ENCODE measurements around the gene TMED1.
A peak's percentile ranks its signal among the peaks of the same experiment; 100 is the strongest.
"Not testable (repeated sequence)": the region's sequence is repeated elsewhere in the genome, so short reads cannot be mapped to it uniquely, and the experiment has no call there.

Gene TMED1, protein sequence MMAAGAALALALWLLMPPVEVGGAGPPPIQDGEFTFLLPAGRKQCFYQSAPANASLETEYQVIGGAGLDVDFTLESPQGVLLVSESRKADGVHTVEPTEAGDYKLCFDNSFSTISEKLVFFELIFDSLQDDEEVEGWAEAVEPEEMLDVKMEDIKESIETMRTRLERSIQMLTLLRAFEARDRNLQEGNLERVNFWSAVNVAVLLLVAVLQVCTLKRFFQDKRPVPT

DNA sequence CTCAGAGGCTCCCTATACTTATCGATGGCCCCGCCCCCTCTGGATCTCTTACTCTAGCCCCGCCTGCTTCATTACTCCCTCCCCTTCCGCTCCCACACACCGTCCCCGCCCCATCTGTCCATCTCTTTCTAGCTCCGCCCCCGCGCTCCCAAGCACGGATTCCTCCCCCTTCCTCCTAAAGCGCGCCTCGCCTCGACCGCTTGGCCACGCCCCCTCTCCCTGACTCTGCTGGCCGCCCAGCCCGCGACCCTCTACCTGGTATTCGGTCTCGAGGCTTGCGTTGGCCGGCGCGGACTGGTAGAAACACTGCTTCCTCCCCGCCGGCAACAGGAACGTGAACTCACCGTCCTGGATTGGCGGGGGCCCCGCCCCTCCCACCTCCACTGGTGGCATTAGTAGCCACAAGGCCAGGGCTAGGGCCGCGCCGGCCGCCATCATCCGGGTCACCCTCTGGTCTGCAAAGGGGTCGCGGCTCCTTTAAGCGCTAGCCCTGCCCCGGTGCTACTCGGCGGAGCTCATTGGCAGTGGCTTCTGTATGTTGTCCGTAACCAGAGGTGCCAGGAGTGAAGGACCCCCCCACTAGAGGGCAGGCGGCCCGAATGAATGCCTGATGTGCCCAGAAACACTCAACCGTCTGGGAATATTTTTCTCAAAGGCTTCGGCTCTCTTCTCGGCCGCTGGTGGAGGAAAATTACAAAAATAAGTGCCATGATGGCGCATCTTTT, at the start of gene TMED1:
Gene TMED1, minus strand, starts transcription at position 459 of the 725 bp plus-strand sequence. Its CDS starts 21 bp downstream, at position 438.
- peak; percentile 97 for DNase-seq

DNA sequence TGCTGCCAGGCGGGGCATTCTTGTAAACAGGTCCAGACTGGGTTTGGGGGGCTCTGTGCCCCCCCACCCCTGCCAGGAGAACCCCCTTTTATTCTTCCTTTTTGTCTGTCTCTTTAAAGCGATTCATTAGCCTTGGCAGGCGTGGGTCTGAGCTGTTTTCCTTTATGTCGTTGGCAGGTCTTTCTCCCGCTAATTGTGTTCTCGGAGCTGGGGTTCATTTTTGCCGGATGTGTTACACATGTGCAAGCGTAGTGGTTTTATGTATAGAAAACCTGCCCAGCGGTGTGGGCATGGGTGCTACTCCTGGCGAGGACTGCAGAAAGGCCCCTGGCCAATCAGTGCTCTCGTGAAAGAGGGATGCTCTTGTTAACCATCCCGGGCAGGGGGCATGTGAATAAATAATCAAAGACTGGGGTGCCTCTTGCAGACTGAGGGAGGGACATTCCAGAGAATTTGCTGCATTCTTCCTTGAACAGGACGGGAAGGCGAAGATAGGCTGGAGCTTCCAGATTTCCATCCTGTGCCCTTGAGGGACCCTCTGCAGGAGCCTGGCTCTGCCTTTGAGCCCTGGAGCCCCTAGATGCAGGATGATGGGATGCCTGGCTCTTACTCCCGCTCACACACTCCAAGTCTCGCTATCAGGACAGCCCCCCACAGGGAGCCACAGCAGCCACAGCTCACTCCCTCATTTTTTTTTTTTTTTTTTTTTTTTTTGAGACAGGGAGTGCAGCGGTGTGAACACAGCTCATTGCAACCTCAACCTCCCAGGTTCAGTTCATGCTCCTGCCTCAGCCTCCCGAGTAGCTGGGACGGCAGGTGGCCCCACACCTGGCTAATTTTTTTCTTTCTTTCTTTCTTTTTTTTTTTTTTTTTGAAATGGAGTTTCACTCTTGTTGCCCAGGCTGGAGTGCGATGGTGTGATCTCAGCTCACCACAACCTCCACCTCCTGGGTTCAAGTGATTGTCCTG, 49.5 kb upstream of the TMED1 start:
- no peak for DNase-seq

DNA sequence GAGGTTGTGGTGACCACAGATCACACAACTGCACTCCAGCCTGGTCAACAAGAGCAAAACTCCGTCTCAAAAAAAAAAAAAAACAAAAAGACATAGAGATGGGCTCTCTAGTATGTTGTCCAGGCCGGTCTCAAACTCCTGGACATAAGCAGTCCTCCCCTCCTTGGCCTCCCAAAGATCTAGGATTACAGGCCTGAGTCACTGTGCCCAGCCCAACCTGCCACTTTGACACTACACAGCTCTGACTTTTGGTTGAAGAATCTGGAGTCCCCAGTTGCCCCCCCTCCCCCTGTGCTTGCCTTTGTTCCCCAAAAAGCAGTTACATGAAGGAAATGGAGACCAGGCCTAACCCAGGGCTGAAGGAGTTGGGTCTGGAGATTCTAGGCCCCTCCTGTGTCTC, 48.3 kb upstream of the TMED1 start:
- DNase-seq: no peak

DNA sequence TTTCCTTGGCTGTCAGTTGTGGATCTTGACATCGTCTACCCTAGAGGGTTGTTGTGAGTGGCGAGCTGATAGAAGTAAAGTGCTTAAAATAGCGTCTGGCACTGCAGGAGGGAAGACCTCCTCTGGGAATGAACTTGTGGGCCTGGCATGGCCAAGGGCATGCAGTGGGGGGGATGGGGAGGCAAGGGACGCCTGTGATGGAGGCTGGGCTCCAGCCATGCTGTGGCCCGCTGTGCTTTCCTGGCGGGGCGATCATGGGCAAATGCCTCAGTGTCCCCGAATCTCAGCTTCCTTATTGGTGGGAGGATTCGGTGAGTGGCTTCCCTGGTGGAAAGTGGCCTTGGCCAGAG, 46.1 kb upstream of the TMED1 start:
- DNase-seq: no peak

DNA sequence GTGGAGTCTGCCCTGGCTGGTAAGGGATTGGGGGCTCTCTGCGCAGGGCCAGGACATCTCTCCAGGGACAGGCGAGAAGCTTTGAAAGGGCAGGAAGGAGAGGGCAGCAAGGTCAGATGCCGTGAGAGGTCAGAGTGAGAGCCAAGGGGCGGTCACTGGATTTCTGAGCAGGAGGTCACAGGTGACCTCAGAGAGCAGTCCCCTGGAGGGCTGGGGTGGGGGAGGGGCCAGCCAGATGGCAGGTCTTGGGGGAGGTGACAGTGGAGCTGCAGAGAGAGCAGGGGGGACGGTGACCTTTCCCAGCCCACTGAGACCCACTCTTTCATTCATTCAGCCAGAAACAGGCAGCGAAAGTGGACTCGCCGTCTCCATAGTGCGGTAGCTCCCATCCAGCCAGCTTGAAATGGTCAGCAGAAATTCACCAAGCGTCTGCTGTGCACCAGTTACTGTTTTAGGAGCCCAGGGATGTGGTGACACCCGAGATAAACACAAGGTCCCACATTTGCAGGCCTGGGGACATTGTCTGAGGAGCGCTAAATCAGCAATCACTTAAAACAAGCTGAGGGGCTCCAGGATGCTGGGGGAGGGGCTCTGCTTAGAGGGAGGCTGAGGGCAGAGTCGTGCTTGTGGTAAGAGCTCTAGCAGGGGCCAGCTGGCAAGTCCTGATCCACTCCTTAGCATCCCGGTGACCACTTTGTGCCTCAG, 45.5 kb upstream of the TMED1 start:
- no peak for DNase-seq

DNA sequence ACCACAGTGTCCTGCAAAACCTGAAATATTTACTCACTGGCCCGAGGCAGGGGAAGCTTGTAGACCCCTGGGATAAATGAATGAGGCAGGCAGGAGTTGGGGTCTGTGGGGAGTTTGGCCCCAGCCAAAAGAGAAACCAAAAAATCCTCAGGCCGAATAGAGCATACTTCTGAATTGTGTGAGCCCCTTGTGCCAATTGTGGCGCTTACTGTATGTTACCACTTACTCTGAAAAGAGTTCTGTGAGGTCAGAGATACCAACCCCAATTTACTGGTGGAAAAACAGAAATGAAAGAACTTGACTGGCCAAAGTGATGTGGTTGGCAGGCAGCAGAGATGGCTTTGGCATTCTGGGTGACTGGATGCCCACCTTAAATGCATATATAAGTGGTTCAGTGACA, 42.2 kb upstream of the TMED1 start:
- no peak for DNase-seq

DNA sequence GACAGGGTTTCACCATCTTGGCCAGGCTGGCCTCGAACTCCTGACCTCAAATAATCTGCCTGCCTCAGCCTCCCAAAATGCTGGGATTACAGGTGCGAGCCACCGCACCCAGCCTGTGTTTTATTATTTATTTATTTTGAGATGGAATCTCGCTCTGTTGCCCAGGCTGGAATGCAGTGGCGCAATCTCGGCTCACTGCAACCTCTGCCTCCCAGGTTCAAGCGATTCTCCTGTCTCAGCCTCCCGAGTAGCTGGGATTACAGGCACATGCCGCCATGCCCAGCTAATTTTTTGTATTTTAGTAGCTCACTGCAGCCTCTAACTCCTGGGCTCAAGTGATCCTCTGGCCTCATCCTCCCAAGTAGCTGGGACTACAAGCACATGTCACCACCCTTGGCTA, 41.6 kb upstream of the TMED1 start:
- not testable (repeated sequence) for DNase-seq

DNA sequence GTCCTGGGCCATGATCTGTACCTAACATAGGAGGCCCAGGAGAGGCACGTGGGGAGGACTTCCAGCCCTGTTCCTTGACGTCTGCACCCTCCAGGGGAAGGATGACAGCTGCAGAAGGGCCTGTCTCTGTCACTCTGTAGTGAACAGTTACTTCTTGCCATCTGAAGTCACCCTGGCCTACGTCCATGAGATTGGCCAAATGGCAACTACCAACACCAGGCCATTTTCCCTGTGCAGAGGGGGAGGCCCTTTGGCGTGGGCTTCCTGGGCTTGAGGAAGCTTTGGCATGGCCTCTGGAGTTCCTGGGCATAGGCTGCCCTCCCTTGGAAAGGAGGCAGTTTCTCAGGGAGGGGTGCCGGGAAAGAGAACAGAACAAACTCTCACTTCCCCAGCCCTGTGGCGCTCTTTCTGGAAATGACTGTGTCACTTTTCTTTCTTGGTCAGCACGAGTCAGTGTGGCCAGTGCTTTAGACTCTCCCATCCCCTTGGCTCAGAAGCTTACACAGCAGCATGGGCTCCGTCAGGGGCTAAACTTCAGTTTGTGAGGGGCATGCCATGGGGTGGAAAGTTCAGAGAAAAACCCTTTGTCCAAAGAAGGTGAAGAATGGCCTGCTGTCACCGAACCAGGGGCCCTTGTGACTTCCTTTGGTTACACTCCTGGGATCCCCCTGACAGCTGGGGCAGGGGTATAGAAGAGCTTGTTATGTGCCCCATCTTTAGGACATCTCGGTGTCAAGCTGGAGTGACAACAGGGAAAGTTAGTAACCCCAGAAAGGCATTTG, 40.6 kb upstream of the TMED1 start:
- no peak for DNase-seq

DNA sequence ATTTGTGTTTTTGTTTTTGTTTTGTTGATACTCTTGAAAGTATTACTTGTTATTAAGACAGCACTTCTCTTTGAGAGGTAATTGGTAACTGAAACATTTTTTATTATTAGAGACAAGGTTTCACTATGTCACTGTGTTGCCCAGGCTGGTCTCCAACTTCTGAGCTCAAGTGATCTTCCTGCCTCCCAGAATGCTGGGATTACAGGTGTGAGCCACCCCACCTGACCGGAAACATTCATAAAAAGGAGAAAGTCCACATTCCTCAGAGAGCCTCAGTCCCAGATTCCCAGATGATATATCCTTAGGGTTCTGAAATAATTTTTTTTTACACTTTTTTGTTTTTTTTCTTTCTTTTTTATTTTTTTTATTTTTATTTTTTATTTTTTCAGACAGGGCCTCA, 38.0 kb upstream of the TMED1 start:
- DNase-seq: no peak

DNA sequence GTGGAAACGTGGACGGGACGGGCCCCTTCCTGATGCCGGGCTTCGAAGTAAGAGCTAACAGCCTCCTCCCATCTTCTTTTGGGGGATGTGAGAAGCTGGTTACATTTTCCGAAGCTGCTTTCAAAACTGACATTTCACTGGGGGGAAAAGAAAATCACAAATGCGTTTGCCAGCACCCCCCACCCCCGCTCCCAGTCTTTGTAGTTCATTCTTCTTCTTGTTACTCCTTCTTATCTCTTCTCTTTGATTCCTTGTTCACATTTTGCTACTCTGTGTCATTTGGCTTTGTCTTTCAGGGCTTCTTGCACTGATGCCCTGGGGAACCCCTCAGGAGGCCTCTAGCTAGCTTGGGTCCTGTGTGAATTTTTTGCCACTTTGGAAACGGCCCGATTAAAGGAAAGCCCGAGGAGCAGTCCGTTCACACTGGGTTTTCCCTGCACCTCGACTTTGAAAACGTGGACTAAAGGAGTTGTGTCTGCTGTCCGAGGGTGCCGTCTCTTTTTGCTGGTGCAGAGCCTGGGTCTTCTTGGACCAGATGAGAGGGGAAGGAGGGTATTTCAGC, 36.6 kb upstream of the TMED1 start:
- no peak for DNase-seq

DNA sequence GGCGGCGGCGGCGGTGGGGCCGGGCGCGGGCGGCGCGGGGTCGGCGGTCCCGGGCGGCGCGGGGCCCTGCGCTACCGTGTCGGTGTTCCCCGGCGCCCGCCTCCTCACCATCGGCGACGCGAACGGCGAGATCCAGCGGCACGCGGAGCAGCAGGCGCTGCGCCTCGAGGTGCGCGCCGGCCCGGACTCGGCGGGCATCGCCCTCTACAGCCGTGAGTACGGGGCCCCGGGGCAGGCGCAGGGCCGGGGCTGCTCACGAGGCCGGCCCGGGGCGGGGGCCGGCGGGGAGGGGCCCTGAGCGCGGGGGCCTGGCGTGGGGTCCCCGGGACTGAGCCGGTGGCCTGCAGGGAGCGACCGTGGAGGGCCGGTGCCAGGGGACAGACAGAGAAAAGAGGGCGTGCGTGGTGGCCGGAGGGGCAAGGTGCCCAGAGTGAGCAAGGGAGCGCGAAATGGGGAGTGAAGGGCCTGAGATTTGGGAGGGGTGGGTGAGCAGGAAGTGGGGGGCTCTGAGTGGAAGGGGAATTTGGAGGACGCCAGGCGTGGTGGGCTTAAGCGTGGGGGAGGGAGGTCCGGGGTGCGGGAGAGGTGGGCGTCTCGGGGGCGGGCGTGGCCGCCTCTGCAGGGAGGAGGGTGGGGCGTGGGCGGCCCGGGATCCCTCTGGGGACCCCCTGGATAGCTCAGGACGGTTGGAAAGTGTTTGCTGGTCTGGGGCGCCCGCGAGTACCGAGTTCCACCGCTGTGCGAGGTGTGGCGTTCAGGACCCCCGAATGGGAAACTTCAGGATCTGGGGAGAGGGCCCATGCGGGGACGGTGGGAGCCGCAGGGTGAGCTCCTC, 35.9 kb upstream of the TMED1 start:
- peak; percentile 12 for DNase-seq

DNA sequence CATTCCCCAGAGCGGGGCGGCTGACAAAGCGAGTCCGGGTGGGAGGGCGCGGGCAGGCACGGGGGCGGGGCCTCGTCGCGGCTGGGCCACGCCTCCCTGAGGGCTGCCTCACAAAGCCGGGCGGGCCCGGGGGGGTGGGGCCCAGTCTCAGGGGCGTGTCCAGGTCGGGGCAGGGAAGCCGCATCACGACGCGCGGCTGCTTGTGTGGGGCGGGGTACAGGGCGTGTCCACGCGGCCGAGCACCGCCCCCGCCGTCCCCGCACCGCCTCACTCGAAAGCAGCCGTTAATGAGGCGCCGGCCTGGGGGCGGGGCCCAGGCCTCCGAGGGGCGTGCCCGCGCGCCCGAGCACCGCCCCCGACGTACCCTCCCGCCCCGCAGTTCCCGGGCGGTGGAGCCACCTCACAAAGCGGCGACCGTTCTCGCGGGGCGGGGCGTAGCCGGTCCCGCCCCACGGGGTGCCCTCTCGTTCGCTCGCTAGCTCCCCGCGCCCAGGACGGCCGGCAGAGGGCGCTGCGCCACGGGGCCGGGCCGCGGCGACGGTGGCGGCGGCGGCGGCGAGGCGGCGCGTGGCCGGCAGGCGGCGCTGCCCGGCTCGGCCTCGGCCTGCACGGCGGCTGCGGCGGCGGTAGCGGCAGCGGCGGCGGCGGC, 35.1 kb upstream of the TMED1 start, which contains the start of gene CARM1:
Gene CARM1, plus strand, starts transcription at position 599 of the 649 bp plus-strand sequence. CDS start 150 bp downstream, outside the sequence.
- peak; percentile 99 for DNase-seq

DNA sequence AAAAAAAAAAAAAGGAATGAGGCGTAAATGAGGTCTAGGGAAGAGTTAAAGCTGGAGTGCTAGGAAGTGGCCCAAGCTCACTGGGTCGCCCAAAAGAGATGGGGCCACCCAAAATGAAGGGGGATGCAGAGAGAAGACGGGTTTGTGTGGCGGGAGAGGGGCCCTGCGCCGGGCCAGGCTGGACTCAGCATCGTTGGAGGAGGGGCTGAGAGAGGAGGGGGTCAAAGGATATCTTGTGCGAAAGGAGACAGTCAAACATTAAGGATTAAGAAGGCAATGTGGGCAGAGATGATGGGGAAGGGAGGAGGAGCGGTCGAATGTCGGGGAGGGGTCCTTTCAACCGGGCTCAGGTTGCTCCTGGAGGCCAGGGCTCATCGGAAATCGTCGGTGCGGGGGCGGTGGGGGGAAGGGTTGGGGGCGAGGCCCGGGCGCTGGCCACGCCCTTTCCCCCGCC, 34.5 kb upstream of the TMED1 start:
- DNase-seq: no peak

DNA sequence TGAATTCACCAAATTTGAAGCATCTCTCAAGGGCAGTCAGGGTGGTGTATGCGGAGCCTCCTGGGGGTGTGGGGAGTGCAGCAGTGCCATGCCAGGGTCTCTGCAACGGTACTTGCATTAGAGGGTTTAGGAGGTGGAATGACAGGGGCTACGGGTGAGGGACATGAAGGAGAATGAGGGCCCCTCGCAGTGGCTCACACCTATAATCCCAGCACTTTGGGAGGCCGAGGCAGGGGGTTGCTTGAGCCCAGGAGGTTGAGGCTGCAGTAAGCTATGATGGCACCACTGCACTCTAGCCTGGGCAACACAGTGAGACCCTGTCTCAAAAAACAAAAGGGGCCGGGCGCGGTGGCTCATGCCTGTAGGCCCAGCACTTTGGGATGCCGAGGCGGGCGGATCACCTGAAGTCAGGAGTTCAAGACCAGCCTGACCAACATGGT, 33.9 kb upstream of the TMED1 start:
- DNase-seq: not testable (repeated sequence)

DNA sequence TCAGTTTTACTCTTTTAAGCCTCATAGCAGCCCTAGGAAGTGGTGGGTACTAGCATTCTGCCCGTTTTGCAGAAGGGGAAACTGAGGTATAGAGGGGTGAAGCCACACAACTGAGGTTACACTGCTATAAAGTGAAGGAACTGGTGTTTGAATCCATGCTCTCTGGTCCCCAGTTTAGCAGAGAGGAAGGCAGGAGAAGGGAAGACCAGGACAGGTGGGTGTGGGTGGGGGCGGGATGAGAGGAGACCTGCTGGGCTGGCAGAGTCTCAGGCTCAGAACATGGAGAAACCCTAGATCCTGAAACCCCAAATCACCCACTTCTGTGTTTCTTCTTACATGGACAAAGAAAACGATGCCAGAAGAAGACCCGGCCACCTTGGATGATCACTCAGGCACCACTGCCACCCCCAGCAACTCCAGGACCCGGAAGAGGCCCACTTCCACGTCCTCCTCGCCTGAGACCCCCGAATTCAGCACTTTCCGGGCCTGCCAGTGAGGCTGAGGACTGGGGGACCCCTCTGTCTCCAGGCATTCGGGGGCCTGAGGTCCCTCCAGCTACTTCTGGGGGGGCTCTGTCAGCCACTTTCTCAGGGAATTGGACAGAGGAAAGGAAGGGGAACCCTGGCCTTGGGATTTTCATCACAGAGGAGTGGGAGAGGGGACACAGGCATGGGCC, 33.0 kb upstream of the TMED1 start:
- no peak for DNase-seq

DNA sequence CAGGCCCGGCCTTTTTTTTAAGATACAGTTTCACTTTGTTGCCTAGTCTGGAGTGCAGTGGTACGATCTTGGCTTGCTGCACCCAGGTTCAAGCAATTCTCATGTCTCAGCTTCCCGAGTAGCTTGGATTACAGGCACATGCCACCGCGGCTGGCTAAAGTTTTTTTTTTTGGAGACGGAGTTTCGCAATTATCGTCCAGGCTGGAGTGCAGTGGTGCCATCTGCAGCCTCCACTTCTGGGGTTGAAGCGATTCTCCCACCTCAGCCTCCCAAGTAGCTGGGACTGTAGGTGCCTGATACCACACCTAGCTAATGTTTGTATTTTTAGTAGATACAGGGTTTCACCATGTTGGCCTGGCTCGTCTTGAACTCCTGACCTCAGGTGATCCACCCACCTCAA, 30.5 kb upstream of the TMED1 start:
- DNase-seq: no peak

DNA sequence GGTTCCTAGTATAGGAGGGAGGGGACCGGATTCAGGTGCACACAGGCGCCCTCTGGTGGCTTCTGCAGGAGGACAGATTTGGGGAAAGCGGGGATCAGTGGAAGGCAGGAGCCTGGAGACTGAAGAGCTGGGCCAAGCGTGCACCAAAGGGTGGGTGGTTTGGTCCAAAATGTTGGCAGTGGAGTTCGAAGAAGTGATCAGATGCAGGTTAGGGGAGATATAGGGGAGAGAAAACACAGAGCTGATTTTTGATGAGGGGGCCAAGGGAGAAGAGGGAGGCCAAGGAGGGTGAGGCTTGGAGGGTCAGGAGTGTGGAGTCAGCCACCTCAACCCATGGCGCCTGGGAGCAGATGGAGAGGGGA, 28.5 kb upstream of the TMED1 start:
- peak; percentile 82 for DNase-seq

DNA sequence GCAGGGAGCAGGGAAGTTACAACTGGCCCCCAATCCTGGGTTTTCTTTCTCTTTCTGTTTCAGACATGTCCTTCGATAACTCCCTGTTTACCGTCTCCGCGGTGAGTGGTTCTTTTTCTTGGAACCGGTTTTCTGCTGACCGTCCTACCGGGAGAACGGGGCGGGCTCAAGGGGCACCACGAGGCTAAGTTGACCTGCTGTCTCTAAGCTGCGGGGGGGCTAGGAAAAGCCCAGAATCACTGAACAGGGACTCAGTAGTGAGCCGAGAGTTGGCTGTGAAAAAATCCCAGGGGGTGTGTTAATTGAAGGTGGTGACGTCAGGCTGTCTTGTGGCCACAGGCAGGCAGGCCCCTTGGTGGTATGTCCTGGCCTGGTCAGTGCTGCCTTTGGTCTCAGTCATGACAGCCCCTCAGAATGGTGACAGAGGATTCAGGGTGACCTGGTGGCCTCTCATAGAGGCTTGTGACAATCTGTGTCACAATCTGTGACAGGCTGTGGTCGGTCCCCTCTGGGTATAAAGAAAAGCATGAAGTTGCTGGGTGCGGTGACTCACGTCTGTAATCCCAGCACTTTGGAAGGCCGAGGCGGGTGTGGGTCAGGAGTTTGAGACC, 27.2 kb upstream of the TMED1 start:
- DNase-seq: no peak

DNA sequence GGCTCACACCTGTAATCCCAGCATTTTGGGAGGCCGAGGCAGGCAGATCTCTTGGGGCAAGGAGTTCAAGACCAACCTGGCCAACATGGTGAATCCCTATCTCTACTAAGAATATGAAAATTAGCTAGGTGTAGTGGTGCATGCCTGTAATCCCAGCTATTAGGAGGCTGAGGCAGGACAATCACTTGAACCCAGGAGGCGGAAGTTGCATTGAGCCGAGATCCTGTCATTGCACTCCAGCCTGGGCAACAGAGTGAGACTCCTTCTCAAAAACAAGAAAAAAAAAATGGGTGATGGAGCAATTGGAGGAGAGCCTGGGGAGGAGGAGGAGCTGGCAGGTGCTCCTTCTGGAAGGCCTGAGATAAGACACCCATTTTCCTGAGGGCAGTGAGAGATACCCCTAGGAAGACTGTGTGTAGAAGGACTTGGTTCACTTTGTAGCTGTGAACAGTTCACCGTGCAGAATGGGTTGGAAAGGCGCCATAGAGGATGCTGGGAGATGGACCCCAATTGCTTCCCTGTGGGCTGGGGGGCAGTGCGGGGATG, 26.6 kb upstream of the TMED1 start:
- DNase-seq: no peak

Measured in CD4-positive, alpha-beta T cell treated with Interleukin-10 for 1 hour (primary cell).